Natural killer cell (primary cell): Measurements from ENCODE around the gene TBKBP1. TPM values are rescaled to one million over a fixed set of nuclear protein-coding genes. Genes with fewer than 3 reads are reported as not detected.

Experiments
- ATAC-seq, 3 donors: fragments of 150-1000 bp in 2 of 3; fragments of 200-7000 bp in 1 of 3; cut with Tn5 transposase; 1 replicate in 1 of 3; 2 replicates in 2 of 3; pipeline ENCODE4 v1.10.0; 2021; ENCODE audit warnings: mild to moderate bottlenecking in 2 of 3, moderate library complexity in 2 of 3
- DNase-seq, 2 donors: peaks; one replicate each; pipeline versions ENCODE4 v3.0.0 to v3.0.0-alpha.2; 2013 to 2021; ENCODE audit warnings: mixed read lengths in 1 of 2
- H3K27ac ChIP-seq: one replicate; pipeline ENCODE4 v1.5.1; 2013; ENCODE audit warnings: mild to moderate bottlenecking, low read length
- H3K27me3 ChIP-seq: one replicate; pipeline ENCODE4 v1.6.1; 2013; ENCODE audit warnings: low read length; ENCODE audit not compliant: control insufficient read depth, insufficient read depth
- H3K36me3 ChIP-seq: one replicate; pipeline ENCODE4 v1.6.1; 2013; ENCODE audit warnings: low read length; ENCODE audit not compliant: control insufficient read depth, insufficient read depth
- H3K4me1 ChIP-seq: one replicate; pipeline ENCODE4 v1.6.1; 2013; ENCODE audit warnings: low read length; ENCODE audit not compliant: control insufficient read depth, insufficient read depth
- H3K4me3 ChIP-seq: one replicate; pipeline ENCODE4 v1.5.1; 2013; ENCODE audit warnings: low read length
- H3K9me3 ChIP-seq: one replicate; pipeline ENCODE4 v1.6.1; 2013; ENCODE audit warnings: low read length; ENCODE audit not compliant: control insufficient read depth, insufficient read depth
- H3K27ac Mint-ChIP-seq, 2 donors: one replicate each; pipeline ENCODE4 v1.8.0; 2022; ENCODE audit warnings: mild to moderate bottlenecking in 2 of 2, mixed read lengths in 2 of 2, moderate library complexity in 1 of 2
- H3K27me3 Mint-ChIP-seq, 2 donors: one replicate each; pipeline ENCODE4 v1.8.0; 2022; ENCODE audit warnings: low read depth in 2 of 2, mixed read lengths in 2 of 2
- H3K36me3 Mint-ChIP-seq: one replicate; pipeline ENCODE4 v1.8.0; 2022; ENCODE audit warnings: mixed read lengths
- H3K4me1 Mint-ChIP-seq, 2 donors: one replicate each; pipeline ENCODE4 v1.8.0; 2022; ENCODE audit warnings: mixed read lengths in 2 of 2
- H3K4me3 Mint-ChIP-seq: one replicate; pipeline ENCODE4 v1.8.0; 2022; ENCODE audit warnings: mild to moderate bottlenecking, moderate library complexity, mixed read lengths
- H3K9me3 Mint-ChIP-seq, 2 donors: one replicate each; pipeline ENCODE4 v1.8.0; 2022; ENCODE audit warnings: mixed read lengths in 2 of 2
- WGBS: methylation state at CpG from one replicate; pipeline ENCODE4 v1.1.7; 2013; ENCODE audit warnings: missing lambda C conversion rate; ENCODE audit not compliant: insufficient coverage; 5-methylcytosine and 5-hydroxymethylcytosine counted together
- intact Hi-C: fragments of 100-400 bp; cut with micrococcal nuclease; formaldehyde crosslinking; loops from one replicate; pipeline ENCODE4 v1.14.2; 2022
- total RNA-seq, 4 donors: library from RNA; stranded (reverse); fragments of 120-200 nt in 1 of 4; gene quantifications; one replicate each; pipeline versions ENCODE4 v1.2.3 to v1.2.4, GENCODE V29; 2013 to 2022
- TF ChIP-seq, protein P1 (sequence below): fragments of 200-600 bp; IDR thresholded peaks from one replicate; pipeline ENCODE4 v1.8.0; 2022; ENCODE audit warnings: antibody characterized with exemption

The TBKBP1 gene
- total RNA-seq, 3 donors from 2014 or later (not counting 1 experiment from before 2014, with no cell fraction given) = 21.4 to 38.9 (median 37.6) TPM

DNA sequence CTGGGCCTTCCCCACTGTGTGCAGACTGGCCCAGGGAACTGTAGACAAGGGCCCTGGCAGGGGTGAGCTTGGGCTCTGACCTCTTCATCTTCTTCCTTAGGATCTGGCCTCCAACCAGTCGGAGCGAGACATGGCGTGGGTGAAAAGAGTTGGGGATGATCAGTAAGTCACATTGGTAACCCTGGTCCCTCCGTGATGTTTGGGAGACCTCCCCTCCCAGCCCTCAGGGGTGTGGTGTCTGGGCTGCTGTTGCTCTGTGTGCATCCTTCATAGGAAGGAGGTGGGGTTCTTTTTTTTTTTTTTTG lies 5.5 kb downstream of the TBKBP1 start:
- Histone ChIP-seq H3K4me3 (peak overlapping the region; percentile 20), H3K27me3 (no peaks in the 10 kb centered on the region), H3K4me1 (peaks cover 95% of the 10 kb centered on the region), H3K27ac (peak overlapping the region; percentile 53), H3K9me3 (no peaks in the 10 kb centered on the region), H3K36me3 (peaks cover 8% of the 10 kb centered on the region)
- Mint-ChIP-seq H3K4me3 (peak overlapping the region; percentile 94), H3K4me1 (peaks cover 72 to 91% of the 10 kb centered on the region in 2 donors), H3K27me3 (no peaks in the 10 kb centered on the region), H3K36me3 (no peaks in the 10 kb centered on the region), H3K27ac (peak overlapping the region; percentile 98), H3K9me3 (no peaks in the 10 kb centered on the region)
- ATAC-seq (no peak), DNase-seq (no peak)
- TF ChIP-seq, protein P1, sequence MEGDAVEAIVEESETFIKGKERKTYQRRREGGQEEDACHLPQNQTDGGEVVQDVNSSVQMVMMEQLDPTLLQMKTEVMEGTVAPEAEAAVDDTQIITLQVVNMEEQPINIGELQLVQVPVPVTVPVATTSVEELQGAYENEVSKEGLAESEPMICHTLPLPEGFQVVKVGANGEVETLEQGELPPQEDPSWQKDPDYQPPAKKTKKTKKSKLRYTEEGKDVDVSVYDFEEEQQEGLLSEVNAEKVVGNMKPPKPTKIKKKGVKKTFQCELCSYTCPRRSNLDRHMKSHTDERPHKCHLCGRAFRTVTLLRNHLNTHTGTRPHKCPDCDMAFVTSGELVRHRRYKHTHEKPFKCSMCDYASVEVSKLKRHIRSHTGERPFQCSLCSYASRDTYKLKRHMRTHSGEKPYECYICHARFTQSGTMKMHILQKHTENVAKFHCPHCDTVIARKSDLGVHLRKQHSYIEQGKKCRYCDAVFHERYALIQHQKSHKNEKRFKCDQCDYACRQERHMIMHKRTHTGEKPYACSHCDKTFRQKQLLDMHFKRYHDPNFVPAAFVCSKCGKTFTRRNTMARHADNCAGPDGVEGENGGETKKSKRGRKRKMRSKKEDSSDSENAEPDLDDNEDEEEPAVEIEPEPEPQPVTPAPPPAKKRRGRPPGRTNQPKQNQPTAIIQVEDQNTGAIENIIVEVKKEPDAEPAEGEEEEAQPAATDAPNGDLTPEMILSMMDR = no peak
- intact Hi-C loops = loop anchor here (1.0 kb wide), 3 partner anchors 15 to 77 kb away; no protein-coding TSS in a partner anchor
- WGBS = 46% methylated on average over 2 of the region's 4 CpGs

GRCh38 chr17:47700471-47701449 lies 6.8 kb downstream of the TBKBP1 start:
- H3K4me1 Mint-ChIP-seq = peaks cover 75 to 93% of the 10 kb centered on the region in 2 donors
- H3K9me3 Mint-ChIP-seq = no peaks in the 10 kb centered on the region
- intact Hi-C loops = loop anchor here (2.0 to 5.0 kb wide), 2 partner anchors 32 to 38 kb away; partner anchors contain the start of gene TBX21
- TF ChIP-seq, protein P1 = no peak
- peaks cover 8% of the 10 kb centered on the region for H3K36me3 ChIP-seq
- WGBS = 46% methylated on average over 11 of the region's 13 CpGs
- peak overlapping the region; percentile 57 for H3K4me3 ChIP-seq
- peak overlapping the region; percentile 98 for H3K27ac Mint-ChIP-seq
- H3K36me3 Mint-ChIP-seq = no peaks in the 10 kb centered on the region
- peaks cover 96% of the 10 kb centered on the region for H3K4me1 ChIP-seq
- ATAC-seq (peak; percentile 19 to 50 (median 43)), DNase-seq (peak; percentile 54 to 57)
- peak overlapping the region; percentile 80 for H3K27ac ChIP-seq
- H3K27me3 ChIP-seq = no peaks in the 10 kb centered on the region
- no peaks in the 10 kb centered on the region for H3K27me3 Mint-ChIP-seq
- no peaks in the 10 kb centered on the region for H3K9me3 ChIP-seq
- H3K4me3 Mint-ChIP-seq = peak overlapping the region; percentile 94

- TF ChIP-seq, protein P1 = no peak
- H3K27ac Mint-ChIP-seq = peak overlapping the region; percentile 98
- ATAC-seq (no peak), DNase-seq (no peak)
- Histone ChIP-seq H3K36me3 (peaks cover 8% of the 10 kb centered on the region), H3K9me3 (no peaks in the 10 kb centered on the region), H3K27me3 (no peaks in the 10 kb centered on the region), H3K27ac (peak overlapping the region; percentile 80), H3K4me1 (peaks cover 96% of the 10 kb centered on the region), H3K4me3 (peak overlapping the region; percentile 57)
- H3K4me1 Mint-ChIP-seq = peaks cover 81 to 93% of the 10 kb centered on the region in 2 donors
- H3K36me3 Mint-ChIP-seq = no peaks in the 10 kb centered on the region
- no peaks in the 10 kb centered on the region for H3K9me3 Mint-ChIP-seq
- H3K27me3 Mint-ChIP-seq = no peaks in the 10 kb centered on the region
- peak overlapping the region; percentile 94 for H3K4me3 Mint-ChIP-seq
- WGBS = 49% methylated on average over 4 of the region's 4 CpGs
- intact Hi-C loops = loop anchor here (2.0 to 5.0 kb wide), 2 partner anchors 31 to 39 kb away; partner anchors contain the start of gene TBX21
Observed at GRCh38 chr17:47701608-47702007, 7.6 kb downstream of the TBKBP1 start.
